Measurements from ENCODE around the gene CBFA2T2.
"Not testable (repeated sequence)": the region's sequence is repeated elsewhere in the genome, so short reads cannot be mapped to it uniquely, and the experiment has no call there.

The CBFA2T2 gene

DNA sequence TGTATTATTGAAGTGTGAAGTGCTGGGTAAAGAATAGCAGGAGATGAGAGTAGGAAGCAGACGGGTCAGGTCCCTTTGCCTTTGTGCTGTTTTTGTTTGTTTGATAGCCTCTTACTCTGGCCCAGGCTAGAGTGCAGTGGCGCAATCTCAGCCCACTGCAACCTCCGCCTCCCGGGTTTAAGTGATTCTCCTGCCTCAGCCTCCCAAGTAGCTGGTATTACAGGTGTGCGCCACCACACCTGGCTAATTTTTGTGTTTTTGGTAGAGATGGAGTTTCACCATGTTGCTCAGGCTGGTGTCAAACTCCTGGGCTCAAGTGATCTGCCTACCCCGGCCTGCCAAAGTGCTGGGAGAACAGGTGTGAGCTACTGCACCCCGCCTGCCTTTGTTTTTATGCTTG, 18.1 kb downstream of the CBFA2T2 start:
- DNase-seq = not testable (repeated sequence)

DNA sequence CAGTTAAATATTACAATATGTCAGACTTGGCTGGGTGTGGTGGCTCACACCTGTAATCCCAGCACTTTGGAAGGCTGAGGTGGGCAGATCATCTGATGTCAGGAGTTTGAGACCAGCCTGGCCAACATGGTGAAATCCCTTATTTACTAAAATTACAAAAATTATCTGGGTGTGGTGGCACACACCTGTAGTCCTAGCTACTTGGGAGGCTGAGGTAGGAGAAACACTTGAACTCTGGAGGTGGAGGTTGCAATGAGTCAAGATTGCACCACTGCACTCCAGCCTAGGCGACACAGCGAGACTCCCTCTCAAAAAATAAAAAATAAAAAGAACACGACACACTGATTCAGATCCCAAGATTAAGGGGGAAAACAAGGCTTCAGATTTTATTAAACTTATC, 19.2 kb downstream of the CBFA2T2 start:
- DNase-seq = not testable (repeated sequence)

DNA sequence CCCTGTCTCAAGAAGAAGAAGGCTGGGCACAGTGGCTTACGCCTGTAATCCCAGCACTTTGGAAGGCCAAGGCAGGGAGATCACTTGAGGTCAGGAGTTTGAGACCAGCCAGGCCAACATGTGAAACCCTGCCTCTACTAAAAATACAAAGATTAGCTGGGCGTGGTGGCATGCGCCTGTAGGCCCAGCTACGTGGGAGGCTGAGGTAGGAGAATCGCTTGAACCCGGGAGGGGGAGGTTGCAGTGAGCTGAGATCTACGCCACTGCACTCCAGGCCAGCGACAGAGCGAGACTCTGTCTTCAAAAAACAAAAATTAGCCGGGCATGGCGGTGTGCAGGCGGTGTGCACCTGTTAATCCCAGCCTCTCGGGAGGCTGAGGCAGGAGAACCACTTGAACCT, 22.0 kb downstream of the CBFA2T2 start:
- not testable (repeated sequence) for DNase-seq

DNA sequence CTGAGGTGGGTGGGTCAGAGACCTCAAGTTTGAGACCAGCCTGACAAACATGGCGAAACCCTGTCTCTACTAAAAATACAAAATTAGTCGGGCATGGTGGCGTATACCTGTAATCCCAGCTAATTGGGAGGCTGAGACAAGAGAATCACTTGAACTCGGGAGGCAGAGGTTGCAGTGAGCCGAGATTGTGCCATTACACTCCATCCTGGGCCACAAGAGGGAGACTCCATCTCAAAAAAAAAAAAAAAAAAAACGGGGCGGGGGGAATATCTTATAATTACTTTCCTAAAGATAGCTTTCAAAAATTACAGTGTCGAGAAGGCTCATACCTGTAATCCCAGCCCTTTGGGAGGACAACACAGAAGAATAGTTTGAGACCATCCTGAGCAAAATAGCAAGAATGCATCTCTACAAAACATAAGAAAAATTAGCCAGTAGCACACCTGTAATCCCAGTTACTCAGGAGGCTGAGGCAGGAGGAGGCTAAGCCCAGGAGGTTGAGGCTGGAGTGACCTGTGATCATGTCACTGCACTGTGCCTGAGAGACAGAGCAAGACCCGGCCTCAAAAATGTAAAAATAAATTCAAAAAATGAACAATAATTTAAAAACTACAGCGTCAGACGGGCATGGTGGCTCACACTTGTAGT, 25.8 kb downstream of the CBFA2T2 start:
- no peak for DNase-seq

DNA sequence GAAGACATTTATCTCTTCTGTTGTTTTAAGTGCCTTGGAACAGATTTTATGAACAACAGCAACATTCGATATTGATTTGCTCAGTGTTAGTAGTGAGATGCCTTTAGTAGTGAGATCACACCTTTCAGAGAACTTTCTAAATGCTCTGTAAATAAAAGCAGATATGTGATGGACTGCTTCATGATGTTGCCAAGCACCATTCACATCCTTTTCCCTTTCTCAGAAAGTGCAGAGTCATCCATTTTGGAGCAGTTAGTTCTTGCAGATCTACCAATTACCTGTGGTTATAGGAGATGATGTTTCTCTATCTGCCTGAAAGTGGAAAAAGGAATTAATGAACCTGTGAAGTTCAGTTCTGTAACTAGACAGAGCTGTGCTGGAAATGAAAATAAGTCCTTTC, 27.0 kb downstream of the CBFA2T2 start:
- no peak for DNase-seq

DNA sequence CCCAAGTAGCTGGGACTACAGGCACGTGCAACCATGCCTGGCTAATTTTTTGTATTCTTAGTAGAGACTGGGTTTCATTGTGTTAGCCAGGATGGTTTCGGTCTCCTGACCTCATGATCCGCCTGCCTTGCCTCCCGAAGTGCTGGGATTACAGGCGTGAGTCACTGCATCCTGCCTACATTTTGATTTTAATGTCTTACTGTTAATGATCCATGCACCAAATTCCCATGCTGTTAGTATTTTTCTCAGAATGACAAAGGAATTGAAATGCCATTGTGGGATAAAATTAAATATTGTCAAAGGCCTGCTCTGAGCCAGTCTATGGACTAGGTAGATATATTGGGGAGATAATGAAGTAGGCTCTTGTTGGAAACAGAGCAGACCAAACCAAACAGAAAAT, 28.2 kb downstream of the CBFA2T2 start:
- DNase-seq = no peak

DNA sequence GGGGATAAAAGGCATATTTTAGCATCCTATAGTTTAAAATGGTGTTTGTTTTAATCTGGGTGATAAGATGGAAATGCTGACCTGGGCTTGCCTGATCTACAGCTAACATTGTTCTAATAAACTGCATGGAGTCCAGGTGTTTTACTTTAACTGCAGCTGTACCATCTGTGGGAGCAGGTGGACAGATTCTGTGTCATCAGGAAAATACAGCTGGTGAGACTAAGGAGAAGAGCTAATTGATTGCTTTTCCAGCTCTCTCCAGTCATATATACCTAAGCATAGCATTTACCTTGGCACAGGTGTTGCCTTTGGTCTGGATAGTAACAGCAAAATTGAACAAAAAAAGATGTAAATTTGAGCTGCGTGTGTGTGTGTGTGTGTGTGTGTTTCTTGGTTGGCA, 31.6 kb downstream of the CBFA2T2 start:
- DNase-seq = no peak

DNA sequence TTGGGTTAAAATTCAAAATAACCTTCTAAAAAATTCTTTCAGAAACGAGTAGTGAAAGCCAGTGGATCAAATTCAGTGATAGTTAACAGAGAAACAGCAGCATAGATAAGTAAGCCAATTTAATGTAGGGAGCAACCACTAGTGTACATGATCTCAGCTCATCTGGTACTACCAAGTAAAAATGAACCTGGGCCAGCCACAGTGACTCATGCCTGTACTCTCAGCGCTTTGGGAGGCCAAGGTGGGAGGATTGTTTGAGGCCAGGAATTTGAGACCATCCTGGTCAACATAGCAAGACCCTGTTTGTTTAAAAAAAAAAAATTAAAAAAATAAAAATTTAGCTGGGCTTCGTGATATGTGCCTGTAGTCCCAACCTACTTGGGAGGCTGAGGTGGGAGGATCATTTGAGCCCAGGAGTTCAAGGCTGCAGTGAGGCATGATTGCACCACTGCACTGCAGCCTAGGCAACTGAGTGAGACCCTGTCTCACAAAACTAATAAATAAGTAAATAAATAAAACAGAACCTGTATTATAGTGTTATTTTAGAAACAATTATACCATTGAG, 32.4 kb downstream of the CBFA2T2 start:
- no peak for DNase-seq

DNA sequence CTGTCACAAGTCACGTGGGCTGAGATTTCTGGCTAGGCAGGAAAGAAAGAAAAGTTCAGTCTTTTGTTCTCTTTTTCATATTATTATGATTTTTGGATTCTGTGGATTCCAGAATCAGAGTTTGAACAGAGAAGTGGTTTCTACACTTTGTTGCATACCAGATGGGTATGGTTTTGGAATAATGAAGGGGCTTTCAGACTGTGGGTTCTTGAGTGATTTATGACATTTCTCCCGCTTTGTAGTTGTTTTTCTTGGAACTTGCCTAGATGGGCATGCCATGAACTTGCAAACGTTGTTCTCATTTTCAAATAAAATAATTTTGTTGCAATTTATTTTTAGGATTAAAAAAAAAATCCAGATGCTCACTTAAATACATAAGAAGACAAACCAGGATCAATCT, 34.4 kb downstream of the CBFA2T2 start:
- no peak for DNase-seq

DNA sequence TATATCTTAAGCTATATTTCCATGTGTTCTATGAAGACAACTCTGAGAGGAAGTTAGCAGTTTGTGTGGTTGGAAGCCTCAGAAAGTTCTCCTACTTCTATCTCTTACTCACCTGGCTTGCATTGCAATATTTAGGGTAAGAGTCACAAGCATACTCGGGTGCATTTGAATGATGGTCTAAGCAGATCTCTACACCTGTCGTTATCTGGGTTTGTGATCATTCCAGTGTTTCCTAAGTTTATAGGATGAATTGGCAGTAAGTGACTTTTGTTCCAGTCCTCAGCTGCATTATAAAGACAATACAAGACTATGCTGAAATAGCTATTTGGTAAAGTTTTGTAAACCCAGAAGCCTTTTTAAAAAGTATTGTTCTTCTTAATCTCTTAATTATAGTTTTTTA, 36.9 kb downstream of the CBFA2T2 start:
- DNase-seq = no peak

DNA sequence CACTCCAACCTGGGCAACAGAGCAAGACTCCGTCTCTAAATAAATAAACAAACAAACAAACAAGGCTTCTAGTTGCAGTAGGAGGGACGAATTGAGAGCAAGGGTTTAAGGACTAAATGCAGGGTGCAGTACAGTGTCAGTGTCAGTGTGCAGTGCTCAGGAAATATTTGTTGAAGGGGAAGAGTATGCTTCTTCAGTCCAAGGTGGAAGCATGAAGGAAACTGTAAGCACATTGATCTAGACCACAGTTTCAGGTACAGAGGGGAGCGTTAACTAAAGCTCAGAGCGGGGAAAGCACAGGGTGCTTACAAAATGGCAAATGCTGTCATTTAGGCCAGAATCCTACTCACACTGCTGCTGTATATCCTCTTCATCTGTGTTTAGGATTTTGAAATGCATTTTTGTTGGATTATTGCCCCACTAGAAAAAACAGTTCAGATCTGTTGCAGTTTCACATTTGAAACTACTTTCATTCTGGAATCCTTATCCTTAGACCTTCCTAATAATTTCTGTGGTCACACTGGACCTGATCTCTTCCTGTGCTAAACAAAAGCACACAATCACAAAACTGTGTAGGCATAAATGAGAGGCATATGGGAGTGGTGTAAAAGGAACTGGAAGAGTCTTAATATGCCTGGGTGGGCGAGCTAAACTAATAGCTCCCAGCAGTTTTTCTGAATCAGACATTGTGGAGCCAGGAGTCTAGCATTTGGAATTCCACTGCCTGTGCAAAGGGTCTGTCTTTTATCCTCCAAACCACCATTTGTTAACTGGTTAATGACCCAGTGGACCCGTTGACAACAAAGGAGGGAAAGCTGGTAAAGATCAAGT, 41.4 kb downstream of the CBFA2T2 start:
- no peak for DNase-seq

DNA sequence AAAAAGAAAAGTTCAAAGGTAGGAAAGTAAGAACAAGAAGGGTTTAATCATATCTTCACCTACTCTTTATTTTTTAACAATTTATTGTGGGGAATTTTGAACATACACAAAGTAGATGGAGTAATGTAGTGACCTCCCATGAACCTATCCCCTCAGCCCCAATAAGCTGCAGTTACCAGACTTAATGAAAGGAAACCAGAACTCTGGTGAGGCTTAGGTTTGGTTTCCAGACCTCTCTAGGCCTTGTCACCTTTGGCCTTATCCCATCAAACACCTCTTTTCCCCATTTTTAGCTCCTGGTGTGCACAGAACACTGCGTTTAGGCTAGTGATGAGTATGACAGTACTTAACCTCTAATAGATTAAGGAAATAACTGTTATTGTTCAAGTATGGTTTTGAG, 42.0 kb downstream of the CBFA2T2 start:
- no peak for DNase-seq

DNA sequence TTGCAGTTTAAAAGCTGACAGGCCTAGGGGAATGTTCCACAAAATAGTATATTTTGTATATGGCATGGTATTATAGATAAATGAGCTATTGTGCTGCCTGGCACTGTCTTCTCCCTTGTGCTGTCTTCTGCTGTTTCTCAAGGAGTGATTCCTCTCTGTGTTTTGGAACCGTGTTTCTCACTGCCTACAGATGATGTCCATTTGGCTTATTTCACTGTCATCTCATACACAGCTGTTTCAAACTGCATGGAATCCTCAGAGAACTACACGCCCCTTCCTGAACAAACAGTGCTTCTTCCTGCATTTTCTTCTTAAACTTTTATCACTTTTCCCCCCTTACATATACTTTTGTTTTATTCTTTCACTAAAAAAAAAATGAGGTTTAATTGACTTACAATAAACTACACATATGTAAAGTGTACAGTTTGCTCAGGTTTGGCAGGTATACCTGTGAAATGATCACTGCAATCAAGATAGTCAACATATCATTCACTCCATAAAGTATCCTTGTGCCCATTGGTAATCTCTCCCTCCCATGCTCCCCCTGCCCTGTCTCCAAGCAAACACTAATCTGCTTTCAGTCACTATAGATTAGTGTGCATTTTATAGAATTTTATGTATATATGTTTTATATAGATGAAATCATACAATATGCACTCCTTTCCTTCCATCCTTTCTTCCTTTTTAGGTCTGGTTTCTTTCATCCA, 43.0 kb downstream of the CBFA2T2 start:
- no peak for DNase-seq

DNA sequence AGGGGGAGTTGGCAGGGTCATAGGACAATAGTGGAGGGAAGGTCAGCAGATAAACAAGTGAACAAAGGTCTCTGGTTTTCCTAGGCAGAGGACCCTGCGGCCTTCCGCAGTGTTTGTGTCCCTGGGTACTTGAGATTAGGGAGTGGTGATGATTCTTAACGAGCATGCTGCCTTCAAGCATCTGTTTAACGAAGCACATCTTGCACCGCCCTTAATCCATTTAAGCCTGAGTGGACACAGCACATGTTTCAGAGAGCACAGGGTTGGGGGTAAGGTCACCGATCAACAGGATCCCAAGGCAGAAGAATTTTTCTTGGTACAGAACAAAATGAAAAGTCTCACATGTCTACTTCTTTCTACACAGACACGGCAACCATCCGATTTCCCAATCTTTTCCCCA, 45.8 kb downstream of the CBFA2T2 start:
- DNase-seq = not testable (repeated sequence)

DNA sequence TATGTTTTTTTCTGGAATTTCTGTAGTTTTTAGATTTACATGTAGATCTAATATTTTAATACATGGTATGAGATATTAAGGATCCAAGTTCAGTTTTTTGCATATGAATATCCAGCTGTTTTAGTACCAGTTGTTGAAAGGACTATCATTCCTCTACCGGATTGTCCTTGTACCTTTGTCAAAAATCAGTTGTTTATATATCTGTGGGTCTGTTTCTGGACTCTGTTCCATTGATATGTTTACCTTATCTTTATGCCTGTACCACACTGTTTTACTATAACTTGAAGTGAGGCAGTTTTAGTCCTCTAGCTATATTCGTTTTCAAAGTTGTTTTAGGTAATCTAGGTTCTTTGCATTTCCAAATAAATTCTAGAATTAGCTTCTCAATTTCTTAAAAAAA, 47.7 kb downstream of the CBFA2T2 start:
- no peak for DNase-seq

DNA sequence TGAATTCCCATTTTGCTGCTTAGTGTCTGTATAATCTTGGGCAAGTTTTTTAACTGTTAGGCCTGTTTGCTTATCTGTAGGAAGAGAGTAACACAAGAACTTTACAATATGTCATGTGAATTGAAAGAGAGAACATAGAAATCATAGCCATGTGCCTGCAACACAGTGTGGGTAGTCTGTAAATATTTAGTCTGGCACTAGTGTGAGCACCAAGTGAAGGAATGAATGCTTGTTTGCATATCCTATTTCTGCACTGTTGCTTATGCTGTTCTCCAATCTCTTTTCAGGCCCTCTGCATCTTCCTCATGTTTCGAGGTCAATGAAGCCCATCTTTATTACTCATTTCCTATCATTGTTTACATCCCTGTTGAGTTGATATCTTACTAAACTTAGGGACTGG, 49.2 kb downstream of the CBFA2T2 start:
- DNase-seq = no peak

DNA sequence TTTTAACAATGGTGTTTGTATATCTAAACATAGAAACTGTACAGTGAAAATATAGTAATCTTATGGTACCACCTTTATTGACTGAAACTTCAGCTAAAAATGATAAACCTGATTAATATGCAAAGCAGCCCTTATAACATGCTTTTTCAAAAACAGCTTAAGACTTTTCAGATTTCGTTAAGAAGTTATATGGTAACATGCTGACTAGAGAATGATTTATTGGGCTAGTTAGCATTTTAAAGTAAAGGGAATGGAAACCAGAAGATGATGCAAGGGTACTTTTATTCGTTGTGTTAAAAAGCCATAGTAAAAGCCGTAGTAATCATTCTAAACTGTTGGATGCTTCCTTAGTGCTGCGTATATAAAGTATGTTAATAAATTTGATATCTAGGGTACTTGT, 50.5 kb downstream of the CBFA2T2 start:
- no peak for DNase-seq

DNA sequence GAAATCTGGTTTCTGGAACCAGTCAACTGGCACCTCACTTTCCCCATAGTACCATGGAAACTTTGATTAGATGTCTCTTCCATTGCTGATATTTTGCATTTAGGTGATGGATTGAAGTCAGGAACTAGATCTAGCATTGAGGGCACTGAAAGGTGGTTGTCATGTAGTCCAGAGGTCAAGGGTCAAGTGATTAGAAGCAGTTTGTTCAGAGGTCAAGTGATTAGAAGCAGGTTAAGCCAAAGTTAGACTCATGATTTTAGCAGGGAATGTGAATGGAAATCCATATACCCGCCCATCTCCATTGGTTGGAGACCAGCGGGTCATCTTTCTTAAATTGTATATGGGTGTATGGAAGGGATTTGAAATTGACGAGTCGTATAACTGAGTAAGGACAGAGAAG, 51.2 kb downstream of the CBFA2T2 start:
- DNase-seq = no peak

DNA sequence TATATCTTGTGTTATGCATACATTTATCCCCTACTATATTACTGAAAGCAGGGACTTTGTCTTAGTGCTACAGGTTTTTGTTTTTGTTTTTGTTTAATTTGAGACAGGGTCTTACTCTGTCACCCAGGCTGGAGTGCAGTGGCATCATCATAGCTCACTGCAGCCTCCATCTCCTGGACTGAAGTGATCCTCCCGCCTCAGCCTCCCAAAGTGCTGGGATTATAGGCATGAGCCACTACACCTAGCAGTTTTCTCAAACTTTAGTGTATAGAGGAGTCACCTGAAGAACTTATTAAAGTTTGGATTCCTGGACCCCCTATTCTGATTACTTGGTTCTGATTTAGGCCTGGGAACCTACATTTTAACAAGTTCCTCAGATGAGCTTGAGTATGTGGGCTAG, 51.9 kb downstream of the CBFA2T2 start:
- DNase-seq = no peak

DNA sequence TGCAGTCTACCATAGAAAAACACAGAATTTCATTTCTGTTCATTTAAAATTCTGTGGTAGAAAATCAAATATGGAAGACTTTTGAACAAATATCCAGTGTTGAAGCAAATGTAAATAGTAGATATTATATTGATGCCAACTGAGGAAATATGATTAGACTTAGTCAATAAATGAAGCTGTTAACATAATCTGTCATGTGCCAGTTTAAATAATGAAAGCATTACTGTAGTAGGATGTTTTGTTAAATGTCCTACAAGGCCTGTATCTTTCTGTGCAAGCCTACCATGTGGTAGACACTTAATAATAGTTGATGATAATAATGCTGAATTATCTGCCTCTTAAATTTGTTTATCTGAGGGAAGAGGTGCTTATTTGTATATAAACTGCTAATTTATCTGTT, 55.9 kb downstream of the CBFA2T2 start:
- no peak for DNase-seq

DNA sequence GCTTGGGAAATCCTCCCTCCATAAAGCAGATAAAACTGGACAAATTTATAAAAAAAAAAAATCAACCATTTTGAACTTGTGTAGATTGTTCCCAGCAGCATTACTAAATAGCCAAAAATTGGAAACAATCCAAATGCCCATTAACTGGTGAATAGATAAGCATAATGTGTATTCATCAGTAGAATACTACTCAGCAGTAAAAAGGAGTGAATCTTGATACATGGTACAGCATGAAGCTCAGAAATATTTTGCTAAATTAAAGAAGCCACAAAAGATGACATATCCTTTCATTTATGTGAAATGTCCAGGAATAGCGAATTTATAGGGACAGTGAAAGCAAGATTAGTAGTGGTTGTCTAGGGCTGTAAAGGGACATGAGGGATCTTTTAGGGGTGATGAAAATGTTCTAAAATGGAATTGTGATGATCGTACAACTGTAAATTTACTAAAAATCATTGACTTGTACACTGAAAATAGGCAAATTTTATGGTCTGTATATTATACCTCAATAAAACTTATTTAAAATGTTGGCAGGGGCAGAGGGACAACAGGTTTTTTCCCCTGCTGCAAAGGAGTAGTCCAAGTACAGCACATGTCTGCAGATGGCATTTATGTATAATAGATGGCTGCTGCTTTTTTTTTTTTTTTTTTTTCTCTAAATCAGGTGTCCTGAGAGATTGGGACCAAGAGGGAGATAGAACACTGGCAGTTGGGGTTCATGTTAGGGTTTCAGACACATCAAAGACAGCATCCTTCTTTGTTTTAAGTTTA, 59.5 kb downstream of the CBFA2T2 start:
- no peak for DNase-seq

DNA sequence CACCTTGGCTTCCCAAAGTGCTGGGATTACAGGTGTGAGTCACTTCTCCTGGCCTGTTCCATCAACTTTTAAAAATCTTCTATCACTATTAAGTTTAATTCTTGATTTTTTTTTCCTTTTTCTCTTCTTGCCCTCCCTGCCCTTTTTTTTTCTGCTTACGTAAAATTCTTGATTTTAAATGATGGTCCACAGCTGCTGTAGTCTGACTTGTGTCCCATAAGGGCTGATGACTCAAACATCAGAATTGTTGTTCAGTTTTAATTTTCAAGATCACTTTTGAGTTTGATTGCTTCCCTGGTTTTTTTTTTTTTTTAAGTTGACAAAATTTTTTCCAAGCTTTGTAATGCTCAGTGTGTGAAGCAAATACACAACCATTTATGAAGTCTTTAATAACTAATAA, 61.9 kb downstream of the CBFA2T2 start:
- DNase-seq = no peak

DNA sequence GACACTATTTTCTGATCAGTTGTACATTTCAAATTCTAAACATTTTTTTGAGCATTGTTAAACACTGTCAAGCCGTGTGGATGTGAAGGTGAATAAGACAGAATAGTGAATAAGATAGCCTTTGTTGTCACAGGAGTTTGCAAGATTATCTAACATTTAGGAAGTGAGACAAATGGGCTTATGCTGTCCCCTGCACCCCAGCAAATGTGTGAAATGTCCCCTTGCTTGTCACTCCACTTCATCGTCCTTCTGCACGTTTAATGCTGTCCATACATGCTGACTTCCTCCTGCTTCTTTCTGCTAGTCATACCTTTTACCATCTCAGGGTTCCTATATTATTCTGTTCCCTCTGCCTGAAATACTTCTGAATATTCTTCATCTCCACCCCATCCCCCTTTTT, 62.6 kb downstream of the CBFA2T2 start:
- no peak for DNase-seq

All from activated T-cell treated with anti-CD3 and anti-CD28 coated beads, Interleukin-2, amount 50 U/mL, for 1 hour (primary cell).